WTC11 (cell line): ENCODE data around the gene OTUD3. TPM values are rescaled to one million over a fixed set of nuclear protein-coding genes. Genes with fewer than 3 reads are reported as not detected.

Experiments
- ATAC-seq: fragments of 200-7000 bp; cut with Tn5 transposase; 2 replicates; pipeline ENCODE4 v1.10.0; 2021; ENCODE audit warnings: mild to moderate bottlenecking, moderate library complexity
- CTCF ChIA-PET: fragments of 300-600 bp; sonication (Branson Sonifier 250); formaldehyde crosslinking; loops from one replicate; lab custom pipeline; 2021; ENCODE audit warnings: antibody characterized with exemption; lab: Charles Lee
- POLR2A ChIA-PET: fragments of 350-600 bp; sonication (Branson Sonifier 250); formaldehyde crosslinking; loops from one replicate; lab custom pipeline; 2021; ENCODE audit warnings: antibody characterized with exemption; lab: Charles Lee
- DNase-seq: peaks from one replicate; pipeline ENCODE4 v3.0.0; 2021; ENCODE audit warnings: low spot score
- H3K27ac Mint-ChIP-seq: 2 replicates; pipeline ENCODE4 v1.8.0; 2021; ENCODE audit warnings: mixed read lengths
- H3K27me3 Mint-ChIP-seq: 2 replicates; pipeline ENCODE4 v1.8.0; 2021; ENCODE audit warnings: low read depth, mild to moderate bottlenecking, moderate library complexity, mixed read lengths
- H3K36me3 Mint-ChIP-seq: 2 replicates; pipeline ENCODE4 v1.8.0; 2021; ENCODE audit warnings: mixed read lengths
- H3K4me1 Mint-ChIP-seq: 2 replicates; pipeline ENCODE4 v1.8.0; 2022; ENCODE audit warnings: mixed read lengths
- H3K4me3 Mint-ChIP-seq: 2 replicates; pipeline ENCODE4 v1.8.0; 2021; ENCODE audit warnings: mild to moderate bottlenecking, moderate library complexity, mixed read lengths
- H3K9me3 Mint-ChIP-seq: 2 replicates; pipeline ENCODE4 v1.8.0; 2021; ENCODE audit warnings: mixed read lengths
- ATF1 ChIP-seq: sonication (generic); formaldehyde crosslinking; IDR thresholded peaks from 2 replicates; pipeline ENCODE4 v1.8.1; 2023; ENCODE audit warnings: mild to moderate bottlenecking, moderate library complexity, missing genetic modification reagents
- FOXP1 ChIP-seq: sonication (generic); formaldehyde crosslinking; IDR thresholded peaks from 2 replicates; pipeline ENCODE4 v1.8.0; 2022; ENCODE audit warnings: missing genetic modification reagents, mild to moderate bottlenecking, moderate library complexity, borderline replicate concordance
- GRHL2 ChIP-seq: fragments of 250-450 bp; sonication (Bioruptor Pico); IDR thresholded peaks from 2 replicates; pipeline ENCODE4 v1.8.0; 2022; ENCODE audit warnings: mild to moderate bottlenecking, moderate library complexity; ENCODE audit not compliant: insufficient replicate concordance, severe bottlenecking
- JAZF1 ChIP-seq: fragments of 250-450 bp; sonication (Bioruptor Pico); IDR thresholded peaks from 2 replicates; pipeline ENCODE4 v1.9.0; 2021; ENCODE audit warnings: moderate library complexity, mild to moderate bottlenecking, inconsistent platforms
- RELA ChIP-seq: sonication (generic); formaldehyde crosslinking; IDR thresholded peaks from 2 replicates; pipeline ENCODE4 v1.8.1; 2022; ENCODE audit warnings: missing genetic modification reagents, mild to moderate bottlenecking, borderline replicate concordance
- TP53 ChIP-seq: sonication (generic); formaldehyde crosslinking; IDR thresholded peaks from 2 replicates; pipeline ENCODE4 v1.8.1; 2023; ENCODE audit warnings: mild to moderate bottlenecking, missing genetic modification reagents
- ZNF263 ChIP-seq: sonication (generic); formaldehyde crosslinking; IDR thresholded peaks from 2 replicates; pipeline ENCODE4 v1.8.1; 2022; ENCODE audit warnings: low read depth, mild to moderate bottlenecking, moderate library complexity, missing genetic modification reagents
- ZNF416 ChIP-seq: fragments of 250-450 bp; sonication (Bioruptor Pico); IDR thresholded peaks from 2 replicates; pipeline ENCODE4 v1.9.0; 2021; ENCODE audit warnings: mild to moderate bottlenecking, inconsistent platforms
- total RNA-seq: library from RNA; stranded (reverse); gene quantifications from 3 replicates; pipeline ENCODE4 v1.2.3, GENCODE V29; 2021
- TF ChIP-seq, protein P1 (sequence below): fragments of 250-450 bp; sonication (Bioruptor Pico); IDR thresholded peaks from 2 replicates; pipeline ENCODE4 v1.9.0; 2021; ENCODE audit warnings: mild to moderate bottlenecking, borderline replicate concordance
- TF ChIP-seq, protein P2 (sequence below): sonication (generic); formaldehyde crosslinking; IDR thresholded peaks from 2 replicates; pipeline ENCODE4 v1.8.1; 2023; ENCODE audit warnings: mild to moderate bottlenecking, missing genetic modification reagents
- TF ChIP-seq, protein P3 (sequence below): sonication (generic); formaldehyde crosslinking; IDR thresholded peaks from 2 replicates; pipeline ENCODE4 v1.8.1; 2022; ENCODE audit warnings: low read depth, mild to moderate bottlenecking, moderate library complexity, missing genetic modification reagents, borderline replicate concordance
- TF ChIP-seq, protein P4 (sequence below): sonication (generic); formaldehyde crosslinking; IDR thresholded peaks from 2 replicates; pipeline ENCODE4 v1.8.1; 2023; ENCODE audit warnings: mild to moderate bottlenecking, moderate library complexity, missing genetic modification reagents
- TF ChIP-seq, protein P5 (sequence below): fragments of 250-450 bp; sonication (Bioruptor Pico); conservative IDR thresholded peaks from 2 replicates; pipeline ENCODE4 v1.9.0; 2021; ENCODE audit warnings: mild to moderate bottlenecking
- TF ChIP-seq, protein P6 (sequence below): sonication (generic); formaldehyde crosslinking; IDR thresholded peaks from 2 replicates; pipeline ENCODE4 v1.8.0; 2022; ENCODE audit warnings: mild to moderate bottlenecking, missing genetic modification reagents
- TF ChIP-seq, protein P7 (sequence below): sonication (generic); formaldehyde crosslinking; IDR thresholded peaks from 2 replicates; pipeline ENCODE4 v1.8.1; 2023; ENCODE audit warnings: mild to moderate bottlenecking, missing genetic modification reagents

OTUD3 gene
- total RNA-seq, 1 experiment from 2014 or later = 16.1 TPM

DNA sequence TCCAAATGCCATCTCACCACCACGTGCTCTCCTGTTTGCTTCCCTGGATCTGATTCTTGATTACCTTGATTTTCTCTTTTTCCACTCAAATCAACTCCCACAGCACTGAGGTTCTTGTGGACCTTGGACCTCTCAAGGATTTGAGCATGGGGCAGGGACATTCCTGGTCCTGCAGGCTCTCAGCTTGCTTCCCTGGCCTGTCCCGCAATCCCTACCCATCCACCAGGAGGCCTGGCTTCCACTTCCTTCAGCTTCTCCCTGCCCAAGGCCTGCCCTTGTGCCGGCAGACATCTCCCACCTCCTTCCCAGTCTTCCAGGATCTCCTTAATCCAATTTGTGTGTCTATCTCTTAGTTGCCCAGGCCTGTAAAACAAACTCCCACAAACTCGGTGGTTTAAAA lies 75.6 kb downstream of the OTUD3 start (continued):
- TF ChIP-seq, protein P1, sequence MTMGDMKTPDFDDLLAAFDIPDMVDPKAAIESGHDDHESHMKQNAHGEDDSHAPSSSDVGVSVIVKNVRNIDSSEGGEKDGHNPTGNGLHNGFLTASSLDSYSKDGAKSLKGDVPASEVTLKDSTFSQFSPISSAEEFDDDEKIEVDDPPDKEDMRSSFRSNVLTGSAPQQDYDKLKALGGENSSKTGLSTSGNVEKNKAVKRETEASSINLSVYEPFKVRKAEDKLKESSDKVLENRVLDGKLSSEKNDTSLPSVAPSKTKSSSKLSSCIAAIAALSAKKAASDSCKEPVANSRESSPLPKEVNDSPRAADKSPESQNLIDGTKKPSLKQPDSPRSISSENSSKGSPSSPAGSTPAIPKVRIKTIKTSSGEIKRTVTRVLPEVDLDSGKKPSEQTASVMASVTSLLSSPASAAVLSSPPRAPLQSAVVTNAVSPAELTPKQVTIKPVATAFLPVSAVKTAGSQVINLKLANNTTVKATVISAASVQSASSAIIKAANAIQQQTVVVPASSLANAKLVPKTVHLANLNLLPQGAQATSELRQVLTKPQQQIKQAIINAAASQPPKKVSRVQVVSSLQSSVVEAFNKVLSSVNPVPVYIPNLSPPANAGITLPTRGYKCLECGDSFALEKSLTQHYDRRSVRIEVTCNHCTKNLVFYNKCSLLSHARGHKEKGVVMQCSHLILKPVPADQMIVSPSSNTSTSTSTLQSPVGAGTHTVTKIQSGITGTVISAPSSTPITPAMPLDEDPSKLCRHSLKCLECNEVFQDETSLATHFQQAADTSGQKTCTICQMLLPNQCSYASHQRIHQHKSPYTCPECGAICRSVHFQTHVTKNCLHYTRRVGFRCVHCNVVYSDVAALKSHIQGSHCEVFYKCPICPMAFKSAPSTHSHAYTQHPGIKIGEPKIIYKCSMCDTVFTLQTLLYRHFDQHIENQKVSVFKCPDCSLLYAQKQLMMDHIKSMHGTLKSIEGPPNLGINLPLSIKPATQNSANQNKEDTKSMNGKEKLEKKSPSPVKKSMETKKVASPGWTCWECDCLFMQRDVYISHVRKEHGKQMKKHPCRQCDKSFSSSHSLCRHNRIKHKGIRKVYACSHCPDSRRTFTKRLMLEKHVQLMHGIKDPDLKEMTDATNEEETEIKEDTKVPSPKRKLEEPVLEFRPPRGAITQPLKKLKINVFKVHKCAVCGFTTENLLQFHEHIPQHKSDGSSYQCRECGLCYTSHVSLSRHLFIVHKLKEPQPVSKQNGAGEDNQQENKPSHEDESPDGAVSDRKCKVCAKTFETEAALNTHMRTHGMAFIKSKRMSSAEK = no peak
- TF ChIP-seq, protein P2, sequence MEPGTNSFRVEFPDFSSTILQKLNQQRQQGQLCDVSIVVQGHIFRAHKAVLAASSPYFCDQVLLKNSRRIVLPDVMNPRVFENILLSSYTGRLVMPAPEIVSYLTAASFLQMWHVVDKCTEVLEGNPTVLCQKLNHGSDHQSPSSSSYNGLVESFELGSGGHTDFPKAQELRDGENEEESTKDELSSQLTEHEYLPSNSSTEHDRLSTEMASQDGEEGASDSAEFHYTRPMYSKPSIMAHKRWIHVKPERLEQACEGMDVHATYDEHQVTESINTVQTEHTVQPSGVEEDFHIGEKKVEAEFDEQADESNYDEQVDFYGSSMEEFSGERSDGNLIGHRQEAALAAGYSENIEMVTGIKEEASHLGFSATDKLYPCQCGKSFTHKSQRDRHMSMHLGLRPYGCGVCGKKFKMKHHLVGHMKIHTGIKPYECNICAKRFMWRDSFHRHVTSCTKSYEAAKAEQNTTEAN (CRISPR knock-in tag) = no peak
- no peak for TF ChIP-seq TP53 (CRISPR knock-in tag)

DNA sequence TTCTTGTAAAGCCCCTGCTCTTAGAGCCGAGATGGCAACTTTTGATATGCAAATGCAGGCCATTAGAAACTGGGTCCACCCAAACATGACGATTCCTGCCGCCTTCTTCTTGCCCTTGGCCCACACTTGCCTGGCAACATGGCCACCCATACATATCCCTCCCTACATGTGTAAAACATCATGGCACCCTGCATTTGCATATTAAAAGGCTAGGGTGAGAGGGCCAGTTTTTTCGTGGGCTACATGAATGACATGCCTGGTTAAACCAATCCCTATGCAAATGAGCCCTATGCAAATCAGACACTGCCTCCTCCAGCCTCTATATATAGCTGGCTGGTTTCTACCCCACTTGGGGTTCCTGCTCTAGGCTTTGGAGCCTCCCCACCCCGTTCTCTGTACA lies 78.4 kb downstream of the OTUD3 start:
- peak; percentile 61 for ATAC-seq
- no peak for DNase-seq

More for the DNA sequence above, 78.4 kb downstream of the OTUD3 start:
- H3K9me3 Mint-ChIP-seq = peaks cover 34% of the 10 kb centered on the region
- H3K27ac Mint-ChIP-seq = no peak overlapping the region
- H3K4me3 Mint-ChIP-seq = no peak overlapping the region
- peaks cover 18% of the 10 kb centered on the region for H3K36me3 Mint-ChIP-seq
- POLR2A ChIA-PET = no interaction called here
- TF ChIP-seq FOXP1 (CRISPR knock-in tag) (no peak), ZNF263 (CRISPR knock-in tag) (no peak), GRHL2 (CRISPR knock-in tag) (no peak), ATF1 (CRISPR knock-in tag) (no peak), ZNF416 (CRISPR knock-in tag) (no peak), RELA (CRISPR knock-in tag) (no peak), JAZF1 (CRISPR knock-in tag) (no peak)
- TF ChIP-seq, protein P3, sequence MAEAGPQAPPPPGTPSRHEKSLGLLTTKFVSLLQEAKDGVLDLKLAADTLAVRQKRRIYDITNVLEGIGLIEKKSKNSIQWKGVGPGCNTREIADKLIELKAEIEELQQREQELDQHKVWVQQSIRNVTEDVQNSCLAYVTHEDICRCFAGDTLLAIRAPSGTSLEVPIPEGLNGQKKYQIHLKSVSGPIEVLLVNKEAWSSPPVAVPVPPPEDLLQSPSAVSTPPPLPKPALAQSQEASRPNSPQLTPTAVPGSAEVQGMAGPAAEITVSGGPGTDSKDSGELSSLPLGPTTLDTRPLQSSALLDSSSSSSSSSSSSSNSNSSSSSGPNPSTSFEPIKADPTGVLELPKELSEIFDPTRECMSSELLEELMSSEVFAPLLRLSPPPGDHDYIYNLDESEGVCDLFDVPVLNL (CRISPR knock-in tag) = no peak
- TF ChIP-seq, protein P4, sequence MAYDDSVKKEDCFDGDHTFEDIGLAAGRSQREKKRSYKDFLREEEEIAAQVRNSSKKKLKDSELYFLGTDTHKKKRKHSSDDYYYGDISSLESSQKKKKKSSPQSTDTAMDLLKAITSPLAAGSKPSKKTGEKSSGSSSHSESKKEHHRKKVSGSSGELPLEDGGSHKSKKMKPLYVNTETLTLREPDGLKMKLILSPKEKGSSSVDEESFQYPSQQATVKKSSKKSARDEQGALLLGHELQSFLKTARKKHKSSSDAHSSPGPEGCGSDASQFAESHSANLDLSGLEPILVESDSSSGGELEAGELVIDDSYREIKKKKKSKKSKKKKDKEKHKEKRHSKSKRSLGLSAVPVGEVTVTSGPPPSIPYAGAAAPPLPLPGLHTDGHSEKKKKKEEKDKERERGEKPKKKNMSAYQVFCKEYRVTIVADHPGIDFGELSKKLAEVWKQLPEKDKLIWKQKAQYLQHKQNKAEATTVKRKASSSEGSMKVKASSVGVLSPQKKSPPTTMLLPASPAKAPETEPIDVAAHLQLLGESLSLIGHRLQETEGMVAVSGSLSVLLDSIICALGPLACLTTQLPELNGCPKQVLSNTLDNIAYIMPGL = no peak
- TF ChIP-seq, protein P5, sequence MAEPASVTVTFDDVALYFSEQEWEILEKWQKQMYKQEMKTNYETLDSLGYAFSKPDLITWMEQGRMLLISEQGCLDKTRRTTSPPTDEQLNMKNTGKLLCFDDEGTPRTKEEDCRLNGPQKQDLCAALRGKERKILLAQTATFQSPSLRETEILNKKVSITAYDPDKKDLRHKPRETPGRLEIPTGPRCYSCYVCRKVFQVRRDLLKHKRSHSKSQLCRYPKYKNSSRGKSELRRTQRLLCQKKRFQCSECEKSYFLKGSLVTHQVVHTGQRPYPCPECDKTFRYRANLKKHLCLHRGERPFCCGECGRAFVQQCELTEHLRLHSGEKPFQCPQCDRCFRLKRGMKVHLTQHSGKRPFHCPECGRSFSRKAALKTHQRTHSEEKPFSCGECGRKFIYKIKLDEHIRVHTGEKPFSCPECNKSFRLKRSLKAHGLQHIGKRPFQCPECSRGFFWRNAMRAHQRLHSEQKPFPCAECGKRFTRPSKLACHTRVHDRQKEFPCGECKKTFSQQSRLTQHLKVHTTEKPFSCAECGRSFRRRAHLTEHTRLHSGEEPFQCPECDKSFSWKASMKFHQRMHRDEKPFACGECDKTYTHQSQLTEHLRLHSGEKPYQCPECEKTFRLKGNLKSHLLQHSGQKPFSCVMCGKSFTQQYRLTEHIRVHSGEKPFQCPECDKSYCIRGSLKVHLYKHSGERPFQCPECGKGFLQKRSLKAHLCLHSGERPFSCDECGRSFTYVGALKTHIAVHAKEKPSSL (CRISPR knock-in tag) = no peak
- TF ChIP-seq, protein P6, sequence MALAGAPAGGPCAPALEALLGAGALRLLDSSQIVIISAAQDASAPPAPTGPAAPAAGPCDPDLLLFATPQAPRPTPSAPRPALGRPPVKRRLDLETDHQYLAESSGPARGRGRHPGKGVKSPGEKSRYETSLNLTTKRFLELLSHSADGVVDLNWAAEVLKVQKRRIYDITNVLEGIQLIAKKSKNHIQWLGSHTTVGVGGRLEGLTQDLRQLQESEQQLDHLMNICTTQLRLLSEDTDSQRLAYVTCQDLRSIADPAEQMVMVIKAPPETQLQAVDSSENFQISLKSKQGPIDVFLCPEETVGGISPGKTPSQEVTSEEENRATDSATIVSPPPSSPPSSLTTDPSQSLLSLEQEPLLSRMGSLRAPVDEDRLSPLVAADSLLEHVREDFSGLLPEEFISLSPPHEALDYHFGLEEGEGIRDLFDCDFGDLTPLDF = no peak
- TF ChIP-seq, protein P7, sequence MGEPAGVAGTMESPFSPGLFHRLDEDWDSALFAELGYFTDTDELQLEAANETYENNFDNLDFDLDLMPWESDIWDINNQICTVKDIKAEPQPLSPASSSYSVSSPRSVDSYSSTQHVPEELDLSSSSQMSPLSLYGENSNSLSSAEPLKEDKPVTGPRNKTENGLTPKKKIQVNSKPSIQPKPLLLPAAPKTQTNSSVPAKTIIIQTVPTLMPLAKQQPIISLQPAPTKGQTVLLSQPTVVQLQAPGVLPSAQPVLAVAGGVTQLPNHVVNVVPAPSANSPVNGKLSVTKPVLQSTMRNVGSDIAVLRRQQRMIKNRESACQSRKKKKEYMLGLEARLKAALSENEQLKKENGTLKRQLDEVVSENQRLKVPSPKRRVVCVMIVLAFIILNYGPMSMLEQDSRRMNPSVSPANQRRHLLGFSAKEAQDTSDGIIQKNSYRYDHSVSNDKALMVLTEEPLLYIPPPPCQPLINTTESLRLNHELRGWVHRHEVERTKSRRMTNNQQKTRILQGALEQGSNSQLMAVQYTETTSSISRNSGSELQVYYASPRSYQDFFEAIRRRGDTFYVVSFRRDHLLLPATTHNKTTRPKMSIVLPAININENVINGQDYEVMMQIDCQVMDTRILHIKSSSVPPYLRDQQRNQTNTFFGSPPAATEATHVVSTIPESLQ (CRISPR knock-in tag) = no peak
- CTCF ChIA-PET = interaction anchor here (0.6 to 2.7 kb wide), 3 partner anchors 14 to 193 kb away, joined by 3 to 7 read pairs (median 3); partner anchors contain the start of gene OTUD3
- peaks cover 23% of the 10 kb centered on the region for H3K4me1 Mint-ChIP-seq
- H3K27me3 Mint-ChIP-seq = peaks cover 23% of the 10 kb centered on the region
